SK-N-SH treated with all-trans-retinoic acid at 6 μM for 48 hours (cell line): ENCODE measurements around the gene ARMH4.

ENCODE experiments used
- TOX ChIP-seq: fragments of 250-450 bp; sonication (Bioruptor Pico); IDR thresholded peaks from 2 replicates; pipeline ENCODE4 v1.8.0; 2021; ENCODE audit warnings: mild to moderate bottlenecking, moderate library complexity, borderline replicate concordance
- ZFP30 ChIP-seq: fragments of 450-650 bp; formaldehyde crosslinking; IDR thresholded peaks from 2 replicates; pipeline ENCODE4 v1.5.0; 2022; ENCODE audit warnings: mild to moderate bottlenecking, moderate library complexity

DNA sequence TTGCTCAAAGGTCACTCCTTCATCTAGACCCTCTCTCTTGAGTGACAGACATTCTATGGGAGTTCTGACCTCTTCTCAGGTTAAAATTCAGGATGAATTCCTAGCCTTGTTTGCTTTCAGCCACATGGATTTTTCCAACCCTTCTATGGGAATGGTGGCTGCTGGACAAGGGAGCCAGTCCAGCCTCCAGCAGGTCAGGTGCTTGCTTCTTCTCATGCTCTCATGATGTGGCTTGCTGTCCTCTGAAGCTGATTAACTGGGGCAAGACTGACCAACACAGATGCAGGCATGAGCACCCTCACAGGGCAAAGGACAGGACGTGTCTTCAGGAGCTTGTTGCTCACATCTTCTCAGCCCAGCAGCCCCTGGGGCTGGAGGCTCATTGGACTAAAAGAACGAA is 188.9 kb downstream of the ARMH4 start:
- TF ChIP-seq ZFP30 (CRISPR knock-in tag) (no peak), TOX (CRISPR knock-in tag) (no peak)
